Activated naive CD8-positive, alpha-beta T cell treated with anti-CD3 and anti-CD28 coated beads, Interleukin-2, amount 50 U/mL, for 24 hours (primary cell): Measurements from ENCODE around the gene TP73.
A peak's percentile ranks its signal among the peaks of the same experiment; 100 is the strongest.

ENCODE experiments used
- ATAC-seq: fragments of 150-1000 bp; cut with Tn5 transposase; one replicate; pipeline ENCODE4 v1.10.0; 2021
- DNase-seq: peaks from one replicate; pipeline ENCODE4 v3.0.0; 2021
- H3K27ac Mint-ChIP-seq: one replicate; pipeline ENCODE4 v1.8.0; 2021; ENCODE audit warnings: mild to moderate bottlenecking, mixed read lengths
- H3K27me3 Mint-ChIP-seq: one replicate; pipeline ENCODE4 v1.8.0; 2021; ENCODE audit warnings: mixed read lengths
- H3K36me3 Mint-ChIP-seq: one replicate; pipeline ENCODE4 v1.8.0; 2021; ENCODE audit warnings: low read depth, mixed read lengths
- H3K4me1 Mint-ChIP-seq: one replicate; pipeline ENCODE4 v1.8.0; 2021; ENCODE audit warnings: mixed read lengths
- H3K4me3 Mint-ChIP-seq: one replicate; pipeline ENCODE4 v1.8.0; 2021; ENCODE audit warnings: mild to moderate bottlenecking, moderate library complexity, mixed read lengths
- H3K9me3 Mint-ChIP-seq: one replicate; pipeline ENCODE4 v1.8.0; 2021; ENCODE audit warnings: mixed read lengths

Gene TP73

DNA sequence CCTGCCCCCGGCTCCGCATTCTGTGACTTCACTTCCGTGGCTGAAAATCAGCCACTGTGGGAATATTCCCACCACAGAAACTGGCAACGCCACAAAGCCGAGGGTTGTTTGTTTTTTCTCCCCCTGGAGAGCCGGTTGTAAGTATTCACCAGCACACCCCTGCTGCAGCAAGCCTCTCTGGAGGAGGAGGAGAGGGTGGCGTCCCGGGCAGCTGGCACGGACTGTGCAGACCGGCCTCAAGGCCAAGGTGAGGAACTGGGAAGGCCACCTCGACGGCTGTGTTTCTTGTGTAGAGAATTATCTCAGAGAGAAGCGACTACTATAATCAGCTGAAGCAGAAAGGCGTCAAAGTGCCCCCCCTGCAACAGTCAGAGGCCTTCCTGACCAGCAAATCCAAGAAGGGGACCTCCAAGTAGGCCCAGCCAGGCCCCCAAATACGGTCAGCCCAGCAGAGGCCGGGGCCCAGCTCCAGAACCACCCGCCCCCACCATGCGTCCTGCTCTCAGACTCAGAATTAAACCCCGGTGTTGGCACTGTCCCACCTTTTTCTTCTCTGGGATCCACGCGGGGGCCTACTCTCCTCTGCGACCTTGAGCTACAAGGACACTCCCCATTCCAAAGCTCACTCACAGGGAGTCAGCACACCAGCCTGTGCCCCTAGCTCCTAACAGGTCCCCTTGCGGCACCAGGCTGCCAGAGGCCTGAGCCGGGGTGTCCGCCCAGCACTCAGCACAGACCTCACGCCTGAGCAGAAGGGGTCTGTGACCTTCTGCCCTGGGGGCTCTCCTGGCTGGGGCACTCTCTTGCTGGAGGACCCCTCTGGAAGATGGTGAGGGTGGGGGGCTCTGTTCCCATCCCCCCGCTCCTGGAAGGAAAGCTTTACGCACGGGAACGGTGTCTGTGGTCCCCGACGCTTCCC, 119.1 kb downstream of the TP73 start:
- peaks cover 19% of the 10 kb centered on the region for H3K4me1 Mint-ChIP-seq
- no peaks in the 10 kb centered on the region for H3K36me3 Mint-ChIP-seq
- peak overlapping the region; percentile 72 for H3K4me3 Mint-ChIP-seq
- H3K9me3 Mint-ChIP-seq: no peaks in the 10 kb centered on the region
- H3K27me3 Mint-ChIP-seq: peaks cover 2% of the 10 kb centered on the region
- H3K27ac Mint-ChIP-seq: peak overlapping the region; percentile 60
- peak; percentile 17 for DNase-seq
- ATAC-seq: no peak

- peaks cover 19% of the 10 kb centered on the region for H3K4me1 Mint-ChIP-seq
- H3K9me3 Mint-ChIP-seq: no peaks in the 10 kb centered on the region
- peak overlapping the region; percentile 72 for H3K4me3 Mint-ChIP-seq
- no peaks in the 10 kb centered on the region for H3K36me3 Mint-ChIP-seq
- H3K27ac Mint-ChIP-seq: peak overlapping the region; percentile 60
- ATAC-seq: peak; percentile 71
- peaks cover 2% of the 10 kb centered on the region for H3K27me3 Mint-ChIP-seq
- DNase-seq: peak; percentile 88
These were observed 119.9 kb downstream of the TP73 start for GRCh38 chr1:3772027-3772714.

DNA sequence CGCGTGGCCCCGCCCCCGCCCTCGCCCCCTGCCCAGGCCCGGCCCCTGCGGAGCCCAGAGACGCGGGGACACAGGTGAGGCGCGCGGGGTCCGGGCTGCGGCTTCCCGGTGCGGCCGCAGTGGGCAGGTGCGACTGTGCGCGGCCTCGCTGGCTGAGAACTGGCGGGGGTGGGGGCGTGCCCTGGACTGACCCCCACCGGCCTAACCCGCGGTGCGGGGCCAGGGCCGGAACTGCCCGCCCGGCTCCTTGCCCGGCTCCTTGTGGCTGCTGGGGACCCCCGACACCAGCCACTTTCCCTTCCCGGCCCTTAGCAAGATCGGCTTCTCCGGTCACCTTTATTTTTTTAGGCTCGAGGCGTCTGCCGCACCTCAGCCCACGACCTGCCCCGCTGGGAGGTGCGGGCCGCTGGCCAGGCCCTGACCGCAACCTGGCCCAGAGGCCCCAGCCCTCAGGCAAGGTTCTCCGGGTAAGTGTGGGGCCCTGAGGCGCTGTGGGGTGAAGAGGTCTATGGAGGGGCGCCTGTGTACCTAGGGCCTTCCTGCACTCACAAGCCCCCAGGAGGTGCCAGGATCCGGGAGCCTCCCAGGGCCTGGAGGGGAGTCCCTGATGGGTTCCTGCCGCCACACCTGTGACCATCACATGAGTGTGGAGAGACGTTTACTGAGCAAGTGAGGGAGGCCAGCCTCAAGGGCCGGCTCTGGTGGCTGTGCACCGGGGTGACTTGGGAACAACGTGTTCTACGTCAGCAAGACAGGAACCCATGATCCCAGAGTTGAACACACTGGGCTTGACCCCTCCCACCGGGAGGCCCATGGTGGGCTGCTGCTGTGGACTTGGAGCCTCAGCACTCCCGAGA, 120.6 kb downstream of the TP73 start, which contains the start of gene SMIM1:
Gene SMIM1, plus strand, starts transcription at position 35 of the 857 bp plus-strand sequence. CDS start 2,625 bp downstream, outside the sequence.
- Mint-ChIP-seq H3K9me3 (no peaks in the 10 kb centered on the region), H3K27me3 (no peaks in the 10 kb centered on the region), H3K4me1 (peaks cover 19% of the 10 kb centered on the region), H3K27ac (peak within 1 kb of the TSS; percentile 60), H3K4me3 (peak within 1 kb of the TSS; percentile 72), H3K36me3 (no peaks in the 10 kb centered on the region)
- no peak for DNase-seq
- peak; percentile 4 for ATAC-seq

DNA sequence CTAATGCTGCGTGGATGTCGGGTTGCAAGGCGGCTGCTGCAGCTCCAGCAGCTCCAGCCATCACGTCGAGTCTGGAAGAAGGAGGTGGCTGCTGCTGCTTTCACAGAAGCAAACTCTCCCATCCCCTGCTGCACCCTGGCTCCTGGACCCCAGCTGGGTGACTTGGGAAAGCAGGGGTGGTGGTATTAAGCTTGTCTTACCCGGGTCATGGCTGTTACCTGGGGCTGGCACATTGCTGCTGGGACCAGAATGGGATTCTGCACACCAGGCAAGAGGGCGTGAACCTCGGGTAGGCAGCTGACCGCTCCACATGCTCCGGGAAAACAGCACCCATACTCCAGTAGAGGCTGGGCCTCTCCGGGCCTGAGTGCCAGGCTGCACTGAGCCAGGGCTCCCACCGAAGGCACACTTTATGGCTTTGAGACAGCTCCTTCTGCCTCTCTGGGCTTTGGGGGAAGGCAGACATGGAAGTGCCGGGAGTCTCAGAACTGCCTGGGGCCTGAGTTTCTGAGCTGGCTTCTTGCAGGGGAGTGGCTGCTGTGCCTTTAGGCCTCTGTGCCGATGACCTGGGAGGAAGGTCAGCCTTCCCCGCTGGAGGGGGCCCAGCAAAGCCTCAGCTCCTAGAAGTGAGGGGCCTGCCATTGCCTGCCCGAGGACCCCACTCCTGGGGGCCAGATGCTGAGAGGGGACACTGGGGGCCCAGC, 121.4 kb downstream of the TP73 start:
- Mint-ChIP-seq H3K4me1 (peaks cover 19% of the 10 kb centered on the region), H3K27me3 (no peaks in the 10 kb centered on the region), H3K9me3 (no peaks in the 10 kb centered on the region), H3K27ac (no peak overlapping the region), H3K36me3 (no peaks in the 10 kb centered on the region), H3K4me3 (no peak overlapping the region)
- ATAC-seq (no peak), DNase-seq (no peak)

DNA sequence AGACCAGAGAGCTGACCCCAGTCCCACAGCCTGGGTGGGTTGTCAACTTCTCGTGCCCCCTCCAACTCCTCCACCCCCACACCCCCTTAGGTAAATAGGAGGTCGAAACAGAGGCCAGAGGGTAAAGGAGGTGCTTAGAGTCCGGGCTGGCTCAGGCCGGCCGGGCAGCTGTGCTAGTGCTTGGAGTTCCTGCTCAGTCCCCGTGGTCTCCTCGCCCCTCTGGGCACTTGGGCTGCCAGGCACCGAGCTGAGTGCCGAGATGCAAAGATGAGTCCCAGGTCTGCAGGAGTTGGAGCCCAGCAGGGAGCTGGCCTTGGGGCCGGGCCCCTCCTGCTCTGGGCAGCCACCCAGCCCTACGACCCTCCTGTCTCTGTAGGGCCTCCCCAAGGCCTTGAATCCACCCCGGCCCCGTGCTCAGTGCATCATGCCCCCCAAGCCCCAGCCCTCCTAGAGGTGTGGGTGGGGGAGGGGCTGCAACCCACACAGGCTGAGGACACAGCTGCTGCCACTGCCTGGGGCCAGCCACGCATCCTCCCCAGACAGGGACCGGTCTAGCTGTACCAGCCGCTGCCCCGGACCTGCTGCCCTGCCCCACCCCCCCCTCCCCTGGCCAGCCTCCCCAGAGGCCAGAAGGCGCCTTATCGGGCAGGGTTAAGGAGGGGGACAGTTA, 122.1 kb downstream of the TP73 start:
- no peak for ATAC-seq
- H3K4me1 Mint-ChIP-seq: peaks cover 19% of the 10 kb centered on the region

GRCh38 chr1:3774946-3775489, 122.7 kb downstream of the TP73 start:
- peaks cover 5% of the 10 kb centered on the region for H3K36me3 Mint-ChIP-seq
- no peaks in the 10 kb centered on the region for H3K27me3 Mint-ChIP-seq
- H3K4me3 Mint-ChIP-seq: no peak overlapping the region
- DNase-seq: no peak
- ATAC-seq: no peak
- peaks cover 19% of the 10 kb centered on the region for H3K4me1 Mint-ChIP-seq
- no peaks in the 10 kb centered on the region for H3K9me3 Mint-ChIP-seq
- H3K27ac Mint-ChIP-seq: no peak overlapping the region

More for the DNA sequence above, 122.1 kb downstream of the TP73 start:
- H3K27me3 Mint-ChIP-seq: no peaks in the 10 kb centered on the region
- DNase-seq: no peak
- no peak overlapping the region for H3K27ac Mint-ChIP-seq
- no peaks in the 10 kb centered on the region for H3K9me3 Mint-ChIP-seq
- no peak overlapping the region for H3K4me3 Mint-ChIP-seq
- no peaks in the 10 kb centered on the region for H3K36me3 Mint-ChIP-seq

- no peak overlapping the region for H3K27ac Mint-ChIP-seq
- peak; percentile 44 for ATAC-seq
- H3K36me3 Mint-ChIP-seq: peaks cover 10% of the 10 kb centered on the region
These were observed 123.3 kb downstream of the TP73 start for GRCh38 chr1:3775490-3776230.

GRCh38 chr1:3776231-3776961, 124.1 kb downstream of the TP73 start:
- peaks cover 14% of the 10 kb centered on the region for H3K36me3 Mint-ChIP-seq
- DNase-seq (no peak), ATAC-seq (no peak)
- no peak overlapping the region for H3K4me3 Mint-ChIP-seq
- H3K4me1 Mint-ChIP-seq: peaks cover 10% of the 10 kb centered on the region
- no peaks in the 10 kb centered on the region for H3K27me3 Mint-ChIP-seq
- no peaks in the 10 kb centered on the region for H3K9me3 Mint-ChIP-seq
- no peak overlapping the region for H3K27ac Mint-ChIP-seq

More at GRCh38 chr1:3775490-3776230, 123.3 kb downstream of the TP73 start:
- no peaks in the 10 kb centered on the region for H3K27me3 Mint-ChIP-seq
- DNase-seq: peak; percentile 46
- no peaks in the 10 kb centered on the region for H3K9me3 Mint-ChIP-seq
- H3K4me1 Mint-ChIP-seq: peaks cover 17% of the 10 kb centered on the region
- H3K4me3 Mint-ChIP-seq: no peak overlapping the region

GRCh38 chr1:3777078-3777547, 124.8 kb downstream of the TP73 start:
- no peak for DNase-seq
- H3K27ac Mint-ChIP-seq: no peak overlapping the region
- H3K4me3 Mint-ChIP-seq: no peak overlapping the region
- no peaks in the 10 kb centered on the region for H3K9me3 Mint-ChIP-seq
- no peak for ATAC-seq
- no peaks in the 10 kb centered on the region for H3K27me3 Mint-ChIP-seq
- peaks cover 5% of the 10 kb centered on the region for H3K4me1 Mint-ChIP-seq
- peaks cover 21% of the 10 kb centered on the region for H3K36me3 Mint-ChIP-seq

DNA sequence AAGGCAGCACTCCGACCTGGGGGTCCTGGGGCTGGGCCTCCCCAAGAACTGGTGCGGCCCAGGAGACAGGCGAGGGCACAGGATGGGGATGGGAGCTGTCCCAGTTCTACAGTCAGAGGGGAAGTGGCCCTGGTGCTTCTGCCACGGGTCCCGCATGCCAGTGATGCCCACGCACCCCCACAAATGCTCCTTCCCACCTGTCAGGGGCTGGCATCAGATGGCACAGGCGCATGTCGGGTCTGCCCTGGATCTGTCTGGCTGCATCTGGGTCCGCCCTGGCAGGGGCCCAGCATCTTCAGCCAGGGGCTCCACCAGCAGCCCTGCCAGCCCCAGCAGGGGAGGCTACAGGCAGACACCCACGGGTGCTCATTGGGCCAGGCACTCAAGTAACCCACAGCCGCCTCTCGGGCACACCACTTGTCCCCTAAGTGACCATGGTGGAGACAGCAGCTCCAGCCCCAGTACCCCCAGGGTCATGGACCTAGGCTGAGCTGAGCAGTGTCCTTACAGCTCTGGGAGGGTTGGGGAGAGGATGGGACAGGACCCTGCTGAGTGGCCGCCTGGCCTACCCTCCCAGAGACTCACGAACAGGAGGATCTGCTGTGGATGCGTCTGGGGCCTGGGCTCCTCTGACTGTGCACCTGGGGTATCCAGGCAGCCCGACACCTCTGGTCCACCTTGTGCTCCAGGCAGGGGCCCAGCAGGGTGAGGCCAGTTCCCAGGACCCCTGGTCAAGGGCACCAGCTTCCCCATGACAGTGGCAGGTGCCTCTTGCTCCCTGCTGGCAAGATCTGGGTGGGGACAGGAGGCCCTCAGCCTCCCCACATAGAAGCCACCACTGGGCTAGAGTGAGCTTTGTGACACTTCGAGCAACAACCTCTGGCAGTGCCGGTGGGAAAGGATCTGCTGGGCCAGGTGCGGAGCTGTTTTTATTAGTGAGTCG, 125.6 kb downstream of the TP73 start:
- H3K4me3 Mint-ChIP-seq: no peak overlapping the region
- H3K27me3 Mint-ChIP-seq: no peaks in the 10 kb centered on the region
- no peaks in the 10 kb centered on the region for H3K9me3 Mint-ChIP-seq
- DNase-seq: no peak
- H3K4me1 Mint-ChIP-seq: peaks cover 5% of the 10 kb centered on the region
- H3K36me3 Mint-ChIP-seq: peaks cover 25% of the 10 kb centered on the region
- no peak for ATAC-seq
- no peak overlapping the region for H3K27ac Mint-ChIP-seq

- no peak for ATAC-seq
- H3K36me3 Mint-ChIP-seq: peaks cover 25% of the 10 kb centered on the region
- no peak overlapping the region for H3K4me3 Mint-ChIP-seq
- no peaks in the 10 kb centered on the region for H3K9me3 Mint-ChIP-seq
- H3K27me3 Mint-ChIP-seq: no peaks in the 10 kb centered on the region
- H3K27ac Mint-ChIP-seq: no peak overlapping the region
- DNase-seq: no peak
- peaks cover 5% of the 10 kb centered on the region for H3K4me1 Mint-ChIP-seq
These were observed 126.4 kb downstream of the TP73 start for GRCh38 chr1:3778590-3779264.
